Measurements from ENCODE around the gene CDKN2C.

DNA sequence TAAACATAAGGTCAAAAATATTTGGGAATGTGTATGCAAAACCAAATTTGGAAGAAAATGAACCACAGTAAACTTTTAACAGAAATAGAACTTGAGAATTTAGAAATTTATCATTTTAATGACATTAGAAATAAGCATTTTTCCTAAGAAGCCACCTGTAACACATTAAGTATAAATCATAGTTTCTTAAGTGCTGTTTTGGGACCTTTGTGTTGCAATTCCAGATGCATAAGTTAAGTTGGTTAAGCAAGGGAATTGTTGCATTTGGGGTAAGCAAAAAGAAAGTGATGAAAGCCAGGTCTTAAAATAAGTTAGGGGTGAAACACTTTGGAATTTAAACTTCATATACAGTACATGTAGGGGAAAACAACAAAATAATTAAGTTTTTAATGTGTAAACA lies 49.8 kb downstream of the CDKN2C start:
- TF ChIP-seq NFRKB (IDR thresholded peaks at IDR 0.05) = no peak
- TF ChIP-seq SP1 (IDR thresholded peaks at IDR 0.05) = no peak
- TF ChIP-seq FOXM1 (IDR thresholded peaks at IDR 0.05; ENCODE audit: borderline replicate concordance) = no peak
- TF ChIP-seq ELF4 (IDR thresholded peaks at IDR 0.05) = no peak
- TF ChIP-seq FOXA1 (IDR thresholded peaks at IDR 0.05) = no peak
